SK-N-SH (cell line): ENCODE results near the gene IQCE.

Experiments
- JUND ChIP-seq: IDR thresholded peaks from 2 replicates; pipeline ENCODE4 v1.4.0; 2012
- SMC3 ChIP-seq: IDR thresholded peaks from 2 replicates; pipeline ENCODE4 v1.6.1; 2012; ENCODE audit warnings: low read depth, low read length, improper control_type of control experiment
- TF ChIP-seq, protein P1 (sequence below): IDR thresholded peaks from 2 replicates; pipeline ENCODE4 v1.4.0; 2012; ENCODE audit warnings: low read depth, borderline replicate concordance

DNA sequence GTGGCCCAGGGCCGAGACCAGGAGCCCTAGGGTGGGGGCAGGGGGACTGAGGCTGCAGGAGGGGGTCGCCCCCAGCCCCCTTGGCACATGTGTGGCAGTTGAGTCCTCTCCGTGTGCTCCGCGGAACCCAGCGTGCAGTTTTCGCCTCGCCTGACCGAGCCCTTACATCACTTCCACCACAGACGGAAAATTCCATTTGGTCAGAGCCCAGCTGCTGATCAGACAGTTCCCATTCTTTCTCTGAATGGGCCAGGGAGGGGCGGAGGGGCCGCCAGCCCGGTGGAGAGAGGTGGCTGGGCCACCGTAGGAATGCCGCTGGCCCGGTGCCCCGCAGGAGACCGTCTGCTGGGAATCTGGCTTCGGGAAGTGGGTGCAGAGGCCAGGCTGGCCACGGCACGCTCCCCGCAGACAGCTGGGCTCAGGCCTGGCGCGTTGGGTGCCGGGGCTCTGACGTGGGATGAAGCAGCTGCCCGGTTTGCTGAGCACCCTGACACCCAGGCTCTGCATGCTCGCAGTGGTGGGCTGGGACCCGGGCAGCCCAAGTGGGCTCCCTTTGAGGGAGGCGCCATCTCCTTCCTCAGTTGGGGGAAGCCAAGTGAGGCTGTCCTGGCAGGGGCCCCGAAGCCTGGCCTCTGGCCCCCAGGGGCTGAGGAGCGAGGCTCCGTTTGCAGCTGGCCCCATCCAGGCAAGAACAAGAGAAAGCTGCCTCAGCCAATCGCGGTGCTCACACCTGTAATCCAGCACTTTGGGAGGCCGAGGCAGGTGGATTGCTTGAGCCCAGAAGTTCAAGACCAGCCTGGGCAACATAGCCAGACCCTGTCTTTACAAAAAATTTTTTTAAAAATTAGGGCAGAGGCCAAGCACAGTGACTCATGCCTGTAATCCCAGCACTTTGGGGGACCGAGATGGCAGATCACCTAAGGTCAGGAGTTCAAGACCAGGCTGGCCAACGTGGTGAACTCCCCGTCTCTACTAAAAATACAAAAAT is 82.9 kb downstream of the IQCE start:
- TF ChIP-seq SMC3 (no peak), JUND (no peak; the same call in 1 of the 2 replicates)
- TF ChIP-seq, protein P1, sequence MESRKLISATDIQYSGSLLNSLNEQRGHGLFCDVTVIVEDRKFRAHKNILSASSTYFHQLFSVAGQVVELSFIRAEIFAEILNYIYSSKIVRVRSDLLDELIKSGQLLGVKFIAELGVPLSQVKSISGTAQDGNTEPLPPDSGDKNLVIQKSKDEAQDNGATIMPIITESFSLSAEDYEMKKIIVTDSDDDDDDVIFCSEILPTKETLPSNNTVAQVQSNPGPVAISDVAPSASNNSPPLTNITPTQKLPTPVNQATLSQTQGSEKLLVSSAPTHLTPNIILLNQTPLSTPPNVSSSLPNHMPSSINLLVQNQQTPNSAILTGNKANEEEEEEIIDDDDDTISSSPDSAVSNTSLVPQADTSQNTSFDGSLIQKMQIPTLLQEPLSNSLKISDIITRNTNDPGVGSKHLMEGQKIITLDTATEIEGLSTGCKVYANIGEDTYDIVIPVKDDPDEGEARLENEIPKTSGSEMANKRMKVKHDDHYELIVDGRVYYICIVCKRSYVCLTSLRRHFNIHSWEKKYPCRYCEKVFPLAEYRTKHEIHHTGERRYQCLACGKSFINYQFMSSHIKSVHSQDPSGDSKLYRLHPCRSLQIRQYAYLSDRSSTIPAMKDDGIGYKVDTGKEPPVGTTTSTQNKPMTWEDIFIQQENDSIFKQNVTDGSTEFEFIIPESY = peak; percentile 69; the same call in 1 of the 2 replicates
